Measurements from ENCODE around the gene PTCH2.

The PTCH2 gene

DNA sequence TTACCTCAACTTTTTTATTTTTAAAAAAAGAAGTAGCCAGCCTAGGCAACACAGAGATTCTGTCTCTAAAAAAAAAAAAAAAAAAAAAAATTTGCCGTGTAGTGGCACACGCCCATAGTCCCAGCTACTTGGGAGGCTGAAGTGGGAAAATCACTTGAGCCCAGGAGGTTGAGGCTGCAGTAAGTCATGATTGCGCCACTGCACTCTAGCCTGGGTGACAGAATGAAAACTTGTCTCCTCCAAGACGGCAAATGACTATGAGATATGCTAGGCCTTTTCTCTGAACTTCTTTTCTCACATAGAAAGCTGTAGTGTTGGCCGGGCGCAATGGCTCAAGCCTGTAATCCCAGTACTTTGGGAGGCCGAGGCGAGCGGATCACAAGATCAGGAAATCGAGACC lies 24.7 kb upstream of the PTCH2 start:
- no peak for FAIRE-seq
- TF ChIP-seq, protein P1, sequence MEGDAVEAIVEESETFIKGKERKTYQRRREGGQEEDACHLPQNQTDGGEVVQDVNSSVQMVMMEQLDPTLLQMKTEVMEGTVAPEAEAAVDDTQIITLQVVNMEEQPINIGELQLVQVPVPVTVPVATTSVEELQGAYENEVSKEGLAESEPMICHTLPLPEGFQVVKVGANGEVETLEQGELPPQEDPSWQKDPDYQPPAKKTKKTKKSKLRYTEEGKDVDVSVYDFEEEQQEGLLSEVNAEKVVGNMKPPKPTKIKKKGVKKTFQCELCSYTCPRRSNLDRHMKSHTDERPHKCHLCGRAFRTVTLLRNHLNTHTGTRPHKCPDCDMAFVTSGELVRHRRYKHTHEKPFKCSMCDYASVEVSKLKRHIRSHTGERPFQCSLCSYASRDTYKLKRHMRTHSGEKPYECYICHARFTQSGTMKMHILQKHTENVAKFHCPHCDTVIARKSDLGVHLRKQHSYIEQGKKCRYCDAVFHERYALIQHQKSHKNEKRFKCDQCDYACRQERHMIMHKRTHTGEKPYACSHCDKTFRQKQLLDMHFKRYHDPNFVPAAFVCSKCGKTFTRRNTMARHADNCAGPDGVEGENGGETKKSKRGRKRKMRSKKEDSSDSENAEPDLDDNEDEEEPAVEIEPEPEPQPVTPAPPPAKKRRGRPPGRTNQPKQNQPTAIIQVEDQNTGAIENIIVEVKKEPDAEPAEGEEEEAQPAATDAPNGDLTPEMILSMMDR (IDR thresholded peaks at IDR 0.05; ENCODE audit: insufficient read depth, missing control alignments) = no peak

DNA sequence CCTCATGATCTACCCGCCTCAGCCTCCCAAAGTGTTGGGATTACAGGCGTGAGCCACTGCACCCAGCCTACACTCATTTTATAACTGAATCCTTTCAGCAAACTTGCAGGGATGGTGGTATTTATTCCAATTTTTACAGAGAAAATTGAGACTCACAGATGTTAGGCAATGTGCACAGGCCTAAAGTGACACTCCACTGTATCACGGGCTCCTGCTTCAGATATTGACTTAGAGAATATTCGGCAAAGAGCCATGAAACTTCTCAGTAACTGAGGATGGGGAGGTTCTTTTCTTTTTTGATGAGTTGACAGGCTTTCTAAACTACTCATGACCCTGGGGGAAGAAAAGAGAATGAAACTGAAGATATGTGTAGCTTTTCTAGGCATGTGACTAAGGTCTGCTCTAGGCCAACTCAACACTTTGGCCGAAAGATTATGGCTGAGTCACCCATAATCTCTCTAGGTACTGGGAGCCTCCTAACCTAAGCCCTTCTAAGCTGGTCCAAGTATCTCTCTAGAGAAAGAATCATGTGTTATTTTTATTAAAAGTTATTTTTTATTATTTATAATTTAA lies 19.9 kb upstream of the PTCH2 start:
- FAIRE-seq = no peak
- TF ChIP-seq, protein P1 (IDR thresholded peaks at IDR 0.05; ENCODE audit: insufficient read depth, missing control alignments) = no peak
- no peak for DNase-seq (ENCODE audit: insufficient read length, low spot score)

More for the DNA sequence above, 24.7 kb upstream of the PTCH2 start:
- DNase-seq (ENCODE audit: insufficient read length, low spot score) = no peak

DNA sequence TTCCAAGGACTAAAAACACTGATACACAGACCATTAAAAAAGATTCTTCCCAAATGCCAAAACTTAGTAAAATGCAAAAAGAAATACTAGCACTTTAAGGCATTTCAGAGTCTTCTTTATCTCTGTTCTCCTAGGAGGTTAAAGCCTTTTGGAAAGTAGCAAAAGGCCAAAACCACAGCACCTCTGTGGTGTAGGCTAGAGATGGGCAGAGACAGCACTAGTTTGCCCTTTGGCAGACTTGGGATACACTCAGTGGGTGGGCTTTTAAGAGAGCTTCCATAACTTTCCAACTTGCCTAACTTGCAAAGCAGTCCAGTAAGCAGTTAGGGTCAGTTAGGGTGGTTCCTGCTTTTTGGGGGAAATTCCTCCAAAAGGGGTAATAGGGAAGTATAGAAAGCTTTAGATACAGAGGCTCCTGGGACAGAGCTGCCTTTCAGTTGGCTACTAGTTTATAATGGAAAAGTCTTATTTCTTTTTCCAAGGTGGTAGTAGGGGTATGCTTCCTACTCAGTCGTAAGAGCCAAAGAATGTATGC lies 17.9 kb upstream of the PTCH2 start:
- TF ChIP-seq, protein P1 (IDR thresholded peaks at IDR 0.05; ENCODE audit: insufficient read depth, missing control alignments) = no peak
- no peak for FAIRE-seq
- no peak for DNase-seq (ENCODE audit: insufficient read length, low spot score)

DNA sequence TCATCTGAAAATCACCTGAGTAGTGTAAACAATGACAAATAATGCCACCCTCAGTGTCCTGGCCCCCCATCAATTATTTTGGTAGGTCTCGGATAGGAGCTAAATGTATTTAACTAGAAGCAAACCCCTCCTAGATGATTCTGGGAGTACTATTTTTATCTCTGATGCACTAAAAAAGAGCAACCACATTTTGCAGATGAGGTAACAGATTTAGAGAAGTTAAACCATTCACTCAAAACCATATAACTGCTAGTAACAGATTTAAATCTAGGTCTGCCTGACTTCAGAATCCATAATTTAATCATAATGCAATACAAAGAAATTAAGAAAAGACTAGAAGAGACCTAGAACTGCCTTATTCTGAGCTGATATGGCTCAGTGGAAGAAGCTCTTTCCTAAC lies 17.3 kb upstream of the PTCH2 start:
- TF ChIP-seq, protein P1 (IDR thresholded peaks at IDR 0.05; ENCODE audit: insufficient read depth, missing control alignments) = no peak
- FAIRE-seq (no peak), DNase-seq (ENCODE audit: insufficient read length, low spot score) (no peak)

DNA sequence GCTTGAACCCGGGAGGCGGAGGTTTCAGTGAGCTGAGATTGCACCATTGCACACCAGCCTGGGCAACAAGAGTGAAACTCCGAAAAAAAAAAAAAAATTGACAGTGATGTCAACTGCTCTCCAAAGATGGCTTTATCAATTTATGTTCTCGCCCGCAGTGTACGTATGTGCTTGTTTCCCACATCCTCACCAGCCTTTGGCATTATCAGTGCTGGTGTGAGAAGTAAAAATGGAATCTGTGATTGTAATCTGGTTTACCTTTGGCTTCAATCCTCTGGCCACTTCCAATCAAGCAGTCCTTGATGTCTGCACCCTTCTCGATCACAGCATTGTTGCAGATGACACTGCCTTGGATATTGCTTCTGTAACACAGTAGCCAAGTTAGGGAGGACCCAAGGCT lies 14.4 kb upstream of the PTCH2 start:
- TF ChIP-seq, protein P1 (IDR thresholded peaks at IDR 0.05; ENCODE audit: insufficient read depth, missing control alignments) = no peak
- DNase-seq (ENCODE audit: insufficient read length, low spot score) (no peak), FAIRE-seq (no peak)

DNA sequence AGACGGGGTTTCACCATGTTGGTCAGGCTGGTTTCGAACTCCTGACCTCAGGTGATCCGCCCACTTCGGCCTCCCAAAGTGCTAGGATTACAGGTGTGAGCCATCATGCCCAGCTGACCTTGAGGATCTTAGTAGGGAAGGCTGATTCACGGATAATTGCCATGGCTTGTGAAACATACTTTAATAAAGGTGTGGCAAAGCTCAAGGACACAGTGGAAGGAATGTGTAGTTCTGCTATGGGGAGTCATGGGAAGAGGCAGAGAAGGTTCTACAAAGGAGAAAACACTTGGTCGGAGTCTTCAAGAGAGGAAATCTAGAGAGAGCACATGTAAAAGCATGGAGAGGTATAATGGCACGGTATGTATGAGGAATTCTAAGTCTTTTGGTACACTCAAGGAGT lies 12.7 kb upstream of the PTCH2 start:
- DNase-seq (ENCODE audit: insufficient read length, low spot score) (no peak), FAIRE-seq (no peak)
- TF ChIP-seq, protein P1 (IDR thresholded peaks at IDR 0.05; ENCODE audit: insufficient read depth, missing control alignments) = no peak

DNA sequence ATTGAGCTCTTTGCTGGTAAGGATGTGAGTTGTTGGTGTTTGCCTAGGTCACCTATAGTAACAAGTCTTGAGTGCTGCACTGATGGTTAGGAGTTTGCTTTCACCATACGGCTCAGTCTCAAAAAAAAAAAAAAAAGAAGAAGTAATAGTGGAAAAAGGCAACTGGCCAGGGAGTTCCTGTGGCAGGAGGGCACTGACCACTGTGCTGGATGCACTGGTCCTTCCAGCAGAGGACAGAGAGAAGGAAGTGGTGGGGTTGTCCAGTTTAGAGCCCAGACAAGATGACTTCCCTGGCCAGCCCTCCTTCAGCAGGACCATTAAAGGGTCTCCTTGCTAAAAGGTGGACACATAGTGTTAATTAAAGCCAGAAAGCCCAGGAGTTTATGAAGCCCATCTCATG lies 11.9 kb upstream of the PTCH2 start:
- TF ChIP-seq, protein P1 (IDR thresholded peaks at IDR 0.05; ENCODE audit: insufficient read depth, missing control alignments) = no peak
- FAIRE-seq (no peak), DNase-seq (ENCODE audit: insufficient read length, low spot score) (no peak)

All from D721Med (cell line).